ENCODE data around the gene CPNE6. TPM values are rescaled to one million over a fixed set of nuclear protein-coding genes. Genes with fewer than 3 reads are reported as not detected.

CPNE6 gene
- total RNA-seq, 1 experiment from 2014 or later = not detected

DNA sequence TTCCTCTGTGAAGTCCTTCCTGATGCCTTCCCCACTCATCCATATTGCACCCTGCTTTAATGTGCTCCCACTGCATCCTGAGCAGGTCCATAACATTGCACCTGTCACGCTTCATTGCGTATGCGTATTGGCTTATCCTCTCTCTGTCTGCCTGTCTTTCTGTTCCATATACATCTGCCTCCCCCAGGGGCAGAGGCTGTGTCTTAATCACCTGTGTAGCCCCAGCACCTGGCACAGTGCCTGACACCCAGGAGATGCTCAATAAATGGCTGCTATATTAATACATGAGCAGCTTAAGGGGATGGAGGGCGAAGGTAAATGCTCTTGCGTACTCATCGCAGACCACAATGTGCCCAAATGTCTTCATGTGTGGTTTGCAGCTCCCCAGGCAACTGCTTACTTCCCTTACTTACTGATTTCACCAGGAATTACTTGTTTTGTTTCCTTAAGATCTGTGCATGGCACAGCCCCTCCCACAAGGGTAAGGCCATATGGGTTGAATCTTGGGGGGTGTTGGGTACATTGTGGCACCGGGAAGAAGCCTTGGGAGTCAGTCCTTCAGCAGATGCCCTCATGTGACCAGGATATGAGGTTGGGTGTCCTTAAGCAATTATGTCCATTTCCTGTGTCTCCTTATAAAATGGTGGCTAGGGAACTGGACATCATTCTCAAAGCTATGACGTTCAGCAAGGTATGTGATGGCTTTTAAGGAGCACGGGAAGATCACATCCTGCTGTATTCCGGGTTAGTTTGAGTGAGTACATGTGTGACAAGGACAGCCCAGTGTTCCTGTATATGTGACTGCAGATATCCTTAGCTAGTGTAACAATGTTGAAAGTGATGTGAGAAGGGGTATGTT, 848 bp upstream of the CPNE6 start:
- Histone ChIP-seq H3K23ac (ENCODE audit: insufficient read length, low read depth, low read length) (no peak overlapping the region), H3K27ac (ENCODE audit: insufficient read length, low read depth, low read length) (no peak overlapping the region), H3K27me3 (ENCODE audit: insufficient read depth, low read length) (no peaks in the 10 kb centered on the region), H4K91ac (ENCODE audit: insufficient read length, low read depth, low read length) (no peak overlapping the region), H3K4ac (ENCODE audit: low read depth, low read length) (no peak overlapping the region), H3K56ac (ENCODE audit: insufficient read length, low read depth, low read length) (no peak overlapping the region), H2BK12ac (ENCODE audit: insufficient read length, low read depth, low read length) (no peak overlapping the region), H3K14ac (ENCODE audit: insufficient read depth, low read length) (no peak overlapping the region), H2AK5ac (ENCODE audit: insufficient read length, low read length) (no peak overlapping the region), H2AFZ (ENCODE audit: low read length) (no peak overlapping the region), H2BK5ac (ENCODE audit: insufficient read length, low read length) (no peak overlapping the region), H3K4me2 (ENCODE audit: insufficient read depth, insufficient read length, low read length) (no peak overlapping the region), H4K5ac (ENCODE audit: insufficient read length, low read depth, low read length) (no peak overlapping the region), H4K8ac (replicated peaks; ENCODE audit: insufficient read length, low read depth, low read length) (no peak overlapping the region), H2BK20ac (ENCODE audit: low read depth, low read length, poor library complexity, severe bottlenecking) (no peak overlapping the region), H3T11ph (ENCODE audit: low read length) (no peak overlapping the region), H3K18ac (ENCODE audit: insufficient read length, low read depth, low read length) (no peak overlapping the region), H3K4me1 (ENCODE audit: insufficient read depth, low read length) (no peaks in the 10 kb centered on the region), H2BK15ac (ENCODE audit: low read depth, low read length) (no peak overlapping the region), H3K79me1 (ENCODE audit: insufficient read depth, low read depth, low read length, poor library complexity, severe bottlenecking) (no peaks in the 10 kb centered on the region), H3K9me3 (ENCODE audit: control insufficient read depth, low read depth, low read length) (no peaks in the 10 kb centered on the region), H3K79me2 (ENCODE audit: insufficient read depth, low read length) (no peaks in the 10 kb centered on the region), H3K9ac (ENCODE audit: extremely low read depth, insufficient read length, low read length) (no peak overlapping the region), H3K23me2 (ENCODE audit: insufficient read length, low read depth, low read length, poor library complexity, severe bottlenecking) (no peaks in the 10 kb centered on the region), H2BK120ac (ENCODE audit: low read depth, low read length, poor library complexity, severe bottlenecking) (no peak overlapping the region), H4K20me1 (ENCODE audit: control insufficient read depth, insufficient read depth, insufficient read length) (no peaks in the 10 kb centered on the region)
- no peak for DNase-seq
- WGBS (ENCODE audit: extremely low coverage, insufficient read length, low lambda C conversion rate) = no CpG with 5 or more reads among the region's 10 CpGs
- no peaks in the 10 kb centered on the region; the same call in none of the 2 replicates for H3K27me3 Mint-ChIP-seq (ENCODE audit: low read depth)
- TF ChIP-seq, protein P1, sequence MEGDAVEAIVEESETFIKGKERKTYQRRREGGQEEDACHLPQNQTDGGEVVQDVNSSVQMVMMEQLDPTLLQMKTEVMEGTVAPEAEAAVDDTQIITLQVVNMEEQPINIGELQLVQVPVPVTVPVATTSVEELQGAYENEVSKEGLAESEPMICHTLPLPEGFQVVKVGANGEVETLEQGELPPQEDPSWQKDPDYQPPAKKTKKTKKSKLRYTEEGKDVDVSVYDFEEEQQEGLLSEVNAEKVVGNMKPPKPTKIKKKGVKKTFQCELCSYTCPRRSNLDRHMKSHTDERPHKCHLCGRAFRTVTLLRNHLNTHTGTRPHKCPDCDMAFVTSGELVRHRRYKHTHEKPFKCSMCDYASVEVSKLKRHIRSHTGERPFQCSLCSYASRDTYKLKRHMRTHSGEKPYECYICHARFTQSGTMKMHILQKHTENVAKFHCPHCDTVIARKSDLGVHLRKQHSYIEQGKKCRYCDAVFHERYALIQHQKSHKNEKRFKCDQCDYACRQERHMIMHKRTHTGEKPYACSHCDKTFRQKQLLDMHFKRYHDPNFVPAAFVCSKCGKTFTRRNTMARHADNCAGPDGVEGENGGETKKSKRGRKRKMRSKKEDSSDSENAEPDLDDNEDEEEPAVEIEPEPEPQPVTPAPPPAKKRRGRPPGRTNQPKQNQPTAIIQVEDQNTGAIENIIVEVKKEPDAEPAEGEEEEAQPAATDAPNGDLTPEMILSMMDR (conservative IDR thresholded peaks at IDR 0.05) = no peak
- H3K27ac Mint-ChIP-seq = no peak overlapping the region
- H3K4me3 Mint-ChIP-seq = no peak overlapping the region
- no peaks in the 10 kb centered on the region for H3K9me3 Mint-ChIP-seq
- no peaks in the 10 kb centered on the region for H3K36me3 Mint-ChIP-seq (ENCODE audit: insufficient read depth in 1 of 3, low read depth in 3 of 3)
- H3K4me1 Mint-ChIP-seq = peaks cover 0 to under 1% of the 10 kb centered on the region in 2 experiments; a peak in 1 of 4 replicates

All from H9 (cell line).